Vagina (tissue), 2 donors: Measurements from ENCODE around the gene FAM180A.

Source experiments
- POLR2A ChIP-seq, 2 donors: fragments of 450-650 bp; IDR thresholded peaks; one replicate each; pipeline ENCODE4 v1.6.1; 2017; ENCODE audit warnings: antibody characterized with exemption in 2 of 2, mild to moderate bottlenecking in 2 of 2, moderate library complexity in 2 of 2
- POLR2AphosphoS5 ChIP-seq, 2 donors: sonication (generic); formaldehyde crosslinking; IDR thresholded peaks; one replicate each; pipeline ENCODE4 v1.9.0; 2017; ENCODE audit warnings: antibody characterized with exemption in 2 of 2, mild to moderate bottlenecking in 2 of 2, low read depth in 1 of 2; ENCODE audit not compliant: insufficient read depth in 1 of 2

DNA sequence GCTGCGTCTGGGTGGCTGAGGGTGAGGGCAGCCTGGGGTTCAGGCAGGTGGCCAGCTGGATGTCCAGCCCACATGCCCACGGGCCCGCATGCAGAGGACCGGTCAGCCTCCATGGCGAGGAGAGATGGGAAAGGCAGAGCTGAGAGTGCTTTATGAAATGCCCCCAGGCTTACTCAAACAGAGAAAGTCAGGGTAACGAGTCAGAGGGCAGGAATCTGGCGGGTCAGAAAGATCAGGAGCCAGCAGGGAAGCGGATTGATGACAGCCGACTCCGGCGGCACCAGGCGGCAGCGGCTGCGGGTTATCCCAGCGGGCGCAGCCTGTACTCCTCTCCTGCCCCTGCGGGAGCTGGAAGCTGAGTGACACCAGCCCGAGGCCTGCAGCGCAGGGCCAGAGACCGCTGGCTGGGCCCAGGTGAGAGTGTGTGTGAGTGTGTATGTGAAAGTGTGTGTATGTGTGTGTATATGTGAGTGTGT, 34.0 kb downstream of the FAM180A start:
- TF ChIP-seq POLR2AphosphoS5 (IDR thresholded peaks at IDR 0.05; ENCODE audit: insufficient read depth in 1 of 2, low read depth in 1 of 2) (no peak), POLR2A (IDR thresholded peaks at IDR 0.05) (no peak)
